HG02884 (cell line): ENCODE measurements around the gene TBL1X.
"Not testable (repeated sequence)": the region's sequence is repeated elsewhere in the genome, so short reads cannot be mapped to it uniquely, and the experiment has no call there.

Source experiments
- ATAC-seq: cut with Tn5 transposase; IDR thresholded peaks from one replicate; pipeline ENCODE4 v1.9.1; 2021; ENCODE audit warnings: mild to moderate bottlenecking, moderate library complexity; ENCODE audit not compliant: unreplicated experiment

Gene TBL1X

GRCh38 chrX:9745417-9746115 lies 280.7 kb downstream of the TBL1X start:
- no peak for ATAC-seq

- ATAC-seq = no peak
Observed at GRCh38 chrX:9746148-9746888, 281.5 kb downstream of the TBL1X start.

DNA sequence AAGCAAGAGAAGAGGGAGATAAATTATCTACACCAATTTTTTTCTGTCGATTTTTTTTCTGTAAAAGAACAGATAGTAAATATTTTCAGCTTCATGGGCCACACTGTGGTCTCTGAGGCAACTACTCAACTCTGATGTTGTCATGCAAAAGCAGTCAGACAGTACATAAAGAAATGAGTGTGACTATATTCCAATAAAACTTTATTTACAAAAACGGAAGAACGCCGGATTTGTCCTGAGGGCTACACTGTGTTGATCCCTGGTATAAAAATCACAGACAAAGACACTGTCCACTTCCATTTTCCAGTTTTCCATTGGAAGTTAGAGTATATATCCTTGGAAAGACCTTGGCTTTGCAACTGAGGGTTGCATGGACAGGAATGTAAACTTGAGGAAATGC lies 282.8 kb downstream of the TBL1X start:
- no peak for ATAC-seq

DNA sequence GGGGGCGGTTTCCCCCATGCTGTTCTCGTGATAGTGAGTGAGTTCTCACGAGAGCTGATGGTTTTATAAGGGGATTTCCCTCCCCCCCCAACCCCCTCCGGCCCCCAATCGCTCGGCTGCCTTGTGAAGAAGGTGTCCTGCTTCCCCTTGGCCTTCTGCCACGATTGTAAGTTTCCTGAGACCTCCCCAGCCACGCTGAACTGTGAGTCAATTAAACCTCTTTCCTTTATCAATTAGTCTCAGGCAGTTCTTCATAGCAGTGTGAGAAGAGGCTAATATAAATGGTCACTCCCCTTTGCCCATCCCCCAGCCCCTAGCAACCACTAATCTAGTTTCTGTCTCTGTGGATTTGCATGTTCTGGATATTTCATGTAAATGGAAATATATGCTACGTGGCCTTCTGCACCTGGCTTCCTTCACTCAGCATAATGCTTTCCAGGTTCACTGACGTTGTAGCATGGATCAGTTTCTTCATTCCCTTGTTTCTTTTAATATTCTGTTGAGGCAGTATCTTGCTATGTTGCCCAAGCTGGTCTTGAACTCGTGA lies 284.4 kb downstream of the TBL1X start:
- ATAC-seq = no peak

DNA sequence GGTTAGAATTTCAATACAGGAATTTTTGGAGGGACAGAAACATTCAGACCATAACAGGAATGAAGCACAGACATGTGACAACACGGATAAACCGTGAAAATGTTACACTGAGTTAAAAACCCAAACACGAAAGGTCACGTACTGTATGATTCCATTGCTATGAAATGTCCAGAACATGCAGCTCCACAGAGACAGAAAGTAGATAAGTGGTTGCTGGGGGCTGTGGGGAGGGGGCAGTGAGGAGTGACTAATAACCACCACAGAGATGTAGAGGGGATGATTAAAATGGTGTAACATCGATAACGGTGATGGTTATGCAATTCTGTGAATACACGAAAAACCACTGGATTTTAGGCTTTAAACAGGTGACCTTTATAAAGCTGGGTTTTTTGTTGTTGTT lies 292.5 kb downstream of the TBL1X start:
- ATAC-seq = no peak

GRCh38 chrX:9758021-9758638 lies 293.3 kb downstream of the TBL1X start:
- ATAC-seq = no peak

DNA sequence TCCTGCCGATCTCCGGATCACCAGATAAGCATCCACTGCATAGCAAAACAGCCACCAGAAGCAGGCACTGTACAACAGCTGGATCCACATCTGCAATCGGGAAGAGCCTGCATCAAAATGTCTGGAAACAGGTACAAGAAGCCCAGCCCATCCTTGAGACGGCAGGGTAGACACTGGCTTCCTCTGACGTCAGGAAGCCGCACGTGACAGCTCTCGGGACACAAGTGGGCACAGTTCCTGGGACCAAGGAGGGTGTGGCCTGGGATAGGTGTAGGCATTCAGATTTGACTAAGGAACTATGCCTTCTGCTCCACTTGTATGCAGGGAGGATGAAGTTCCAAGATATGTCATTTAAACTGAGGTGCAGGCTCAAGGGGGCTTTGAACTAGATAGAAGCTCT lies 294.5 kb downstream of the TBL1X start:
- no peak for ATAC-seq

DNA sequence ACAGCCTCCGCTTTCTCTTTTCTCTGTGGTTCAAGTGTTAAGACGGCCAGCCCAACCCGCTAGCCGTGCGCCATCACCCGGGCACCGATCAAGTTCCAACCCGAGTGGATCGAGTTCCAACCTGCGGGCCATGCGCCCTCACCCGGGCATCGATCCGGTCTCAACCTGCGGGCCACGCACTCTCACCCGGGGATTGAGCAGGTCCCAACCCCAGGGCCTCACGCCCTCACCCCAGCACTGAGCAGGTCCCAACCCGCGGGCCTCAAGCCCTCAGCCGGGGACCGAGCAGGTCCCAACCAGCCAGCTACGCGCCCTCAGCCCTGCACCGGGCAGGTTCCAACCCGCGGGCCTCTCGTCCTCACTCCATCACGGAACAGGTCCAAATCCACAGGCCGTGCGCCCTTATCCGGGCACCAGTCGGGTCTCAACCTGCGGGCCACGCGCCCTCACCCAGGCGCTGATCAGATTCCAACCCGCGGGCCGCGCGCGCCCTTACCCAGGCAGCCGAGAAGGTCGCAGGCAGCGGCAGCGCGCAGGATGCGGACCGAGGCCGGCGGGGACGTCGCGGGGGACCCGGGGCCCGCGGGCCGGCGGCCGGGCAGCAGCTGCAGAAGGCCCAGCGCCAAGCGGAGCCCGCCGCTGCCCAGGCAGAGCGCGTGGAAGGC lies 300.3 kb downstream of the TBL1X start:
- ATAC-seq = no peak

DNA sequence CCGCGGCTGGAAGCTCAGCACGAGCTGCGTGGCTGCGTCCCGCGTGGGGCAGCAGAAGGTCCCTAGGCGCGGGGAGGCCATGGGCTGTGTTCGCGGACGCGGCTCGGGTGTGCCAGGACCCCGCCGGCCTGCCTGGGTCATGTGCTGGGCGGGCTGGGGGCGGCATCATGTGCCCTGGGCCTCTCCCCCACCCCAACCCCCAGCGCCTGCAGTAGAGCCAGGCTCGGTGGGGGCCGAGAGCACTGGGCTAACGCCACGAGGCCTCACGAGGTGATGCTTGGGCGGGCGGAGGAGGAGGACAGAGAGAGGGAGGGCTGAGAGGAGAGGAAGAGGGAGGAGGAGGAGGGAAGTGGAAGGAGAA lies 300.9 kb downstream of the TBL1X start, which contains the start of gene GPR143:
GPR143 (minus strand) TSS at position 111 of the 361 bp plus-strand sequence; CDS start at position 81, 30 bp downstream.
- ATAC-seq = no peak

DNA sequence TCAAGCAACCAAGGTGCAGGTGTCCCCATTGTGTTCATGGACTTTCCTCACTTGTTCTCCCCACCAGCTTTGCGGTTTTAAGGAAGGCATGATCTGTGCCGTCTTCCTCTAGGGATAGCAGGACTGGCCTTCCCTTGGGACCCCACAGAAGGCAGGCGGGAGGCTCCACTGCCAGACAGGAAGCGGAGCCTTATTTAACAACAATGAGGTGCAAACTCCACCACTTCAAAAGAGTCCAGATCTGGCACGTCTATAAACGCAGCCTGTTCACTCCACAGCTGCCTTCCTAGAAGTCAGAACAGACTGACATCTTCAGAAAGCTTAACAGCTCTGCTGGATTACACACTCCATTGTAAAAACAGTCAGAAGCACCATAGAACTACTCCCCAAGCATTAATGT lies 302.5 kb downstream of the TBL1X start:
- no peak for ATAC-seq

GRCh38 chrX:9768321-9768839 lies 303.5 kb downstream of the TBL1X start:
- not testable (repeated sequence) for ATAC-seq

DNA sequence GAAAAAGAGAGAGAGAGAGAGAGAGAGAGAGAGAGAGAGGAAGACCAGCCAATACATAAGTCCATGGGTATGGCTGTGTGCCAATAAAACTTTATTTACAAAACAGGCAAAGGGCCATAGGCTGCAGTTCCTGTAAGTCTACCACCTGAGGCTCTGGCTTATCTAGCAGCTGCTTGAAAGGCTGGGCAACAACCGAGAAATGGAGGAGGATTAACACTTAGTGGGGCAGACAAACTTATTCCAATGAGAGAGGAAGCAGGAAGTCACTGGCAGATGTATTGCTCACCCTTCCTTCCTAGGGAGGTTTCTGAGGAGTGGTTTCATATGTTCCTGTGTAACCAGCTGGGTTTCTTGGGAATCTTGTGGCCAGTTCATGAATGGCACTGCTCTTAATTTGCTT lies 305.5 kb downstream of the TBL1X start:
- no peak for ATAC-seq

GRCh38 chrX:9772943-9773342 lies 308.1 kb downstream of the TBL1X start:
- ATAC-seq = no peak

DNA sequence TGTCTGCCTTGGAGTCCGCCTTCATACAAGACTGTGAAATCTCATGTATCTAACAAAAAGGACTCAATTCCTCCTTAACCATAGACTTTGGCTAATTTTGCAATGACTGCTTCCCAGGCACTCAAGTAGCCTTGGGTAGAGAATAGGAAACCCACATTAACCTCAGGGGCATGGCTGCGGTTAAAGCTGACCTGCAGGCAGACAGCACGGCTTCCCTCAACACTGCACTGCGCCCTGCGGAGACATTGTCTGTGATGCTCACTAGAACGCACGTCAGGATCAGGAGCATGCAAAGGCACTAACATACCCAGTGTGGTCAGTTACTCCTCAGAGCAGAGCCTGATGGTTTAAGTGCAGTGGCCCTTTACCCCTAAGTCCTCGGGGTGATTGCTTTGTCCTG lies 311.1 kb downstream of the TBL1X start:
- no peak for ATAC-seq

DNA sequence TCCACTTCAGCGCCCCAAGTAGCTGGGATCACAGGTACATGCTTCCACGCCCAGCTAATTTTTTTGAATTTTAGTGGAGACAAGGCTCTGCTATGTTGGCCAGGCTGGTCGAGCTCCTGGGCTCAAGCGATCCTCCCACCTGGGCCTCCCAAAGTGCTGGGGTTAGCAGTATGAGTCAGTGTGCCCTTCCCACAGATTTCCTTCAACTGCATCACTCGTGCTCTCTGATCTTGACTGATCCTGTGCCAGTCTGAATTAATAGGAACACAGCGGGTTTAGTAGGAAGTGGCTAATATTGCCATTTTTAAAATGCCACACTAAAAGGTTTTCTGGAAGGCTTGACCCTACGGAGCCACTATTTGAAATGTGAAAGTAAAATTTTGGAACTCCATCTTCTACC lies 317.1 kb downstream of the TBL1X start:
- no peak for ATAC-seq

GRCh38 chrX:9784332-9784731 lies 319.5 kb downstream of the TBL1X start:
- ATAC-seq = no peak

DNA sequence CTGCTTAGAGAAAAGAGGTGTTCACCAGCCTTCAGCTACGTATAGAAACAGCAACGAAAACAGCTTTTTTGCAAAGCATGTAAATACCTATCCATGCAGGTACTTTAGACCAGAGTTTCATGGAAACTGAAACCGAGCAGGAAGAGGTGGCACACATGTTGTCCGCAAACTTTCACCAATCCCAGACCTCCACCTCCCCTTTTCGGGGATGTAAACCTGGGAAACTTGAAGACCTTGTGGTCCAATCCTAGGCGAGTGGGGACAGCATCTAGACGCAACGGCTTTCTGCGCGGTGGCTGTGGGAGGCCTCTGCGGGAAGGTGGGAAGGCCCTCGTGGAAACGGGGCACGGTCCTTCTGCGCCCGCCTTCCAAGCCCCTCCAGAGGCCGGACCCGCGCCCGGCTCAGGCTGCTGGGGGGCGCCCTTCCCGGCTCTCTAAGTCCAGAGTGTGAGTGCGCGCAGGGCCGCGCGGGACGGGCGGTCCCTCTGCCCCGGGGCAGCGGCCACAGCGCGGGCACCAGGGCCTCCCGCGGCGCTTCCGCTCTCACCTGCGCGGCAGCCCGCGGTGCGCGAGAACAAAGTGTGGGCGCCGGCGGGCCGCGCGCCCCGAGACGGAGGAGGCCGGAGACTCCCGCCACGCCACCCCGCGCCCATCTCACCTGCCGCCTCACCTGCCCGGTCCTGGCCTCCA lies 320.5 kb downstream of the TBL1X start:
- no peak for ATAC-seq

GRCh38 chrX:9785944-9786797 lies 321.3 kb downstream of the TBL1X start, which contains the start of gene SHROOM2:
SHROOM2 (plus strand) TSS chrX:9786429; CDS start chrX:9786546, 117 bp downstream.
- ATAC-seq = no peak
